ENCODE data around the gene TAF11L11. TPM values are rescaled to one million over a fixed set of nuclear protein-coding genes. Genes with fewer than 3 reads are reported as not detected.
"Not testable (repeated sequence)": the region's sequence is repeated elsewhere in the genome, so short reads cannot be mapped to it uniquely, and the experiment has no call there.

Gene TAF11L11
- total RNA-seq: not detected
- long read RNA-seq: 0 reads

DNA sequence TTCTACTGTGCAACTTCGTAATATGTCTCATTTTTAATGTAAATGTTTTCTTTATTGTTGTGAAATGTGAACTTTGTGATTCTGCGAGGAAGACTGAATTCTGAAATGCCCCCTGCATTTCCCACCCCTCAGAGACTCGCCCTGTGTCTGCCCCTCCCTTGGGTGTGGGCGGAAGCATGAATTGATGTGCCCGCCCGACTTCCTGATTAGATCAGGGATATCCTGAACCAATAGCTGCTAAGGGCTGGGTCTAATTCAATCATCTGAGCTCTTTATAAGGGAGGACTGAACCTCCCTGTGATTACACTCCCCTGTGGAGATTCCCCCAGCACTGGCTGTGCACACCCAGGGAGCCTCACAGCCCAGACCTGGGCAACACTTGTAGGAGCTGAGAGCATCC lies at the start of gene TAF11L11:
Gene TAF11L11, plus strand, starts transcription at position 304 of the 400 bp plus-strand sequence.
- not testable (repeated sequence) for ATAC-seq

DNA sequence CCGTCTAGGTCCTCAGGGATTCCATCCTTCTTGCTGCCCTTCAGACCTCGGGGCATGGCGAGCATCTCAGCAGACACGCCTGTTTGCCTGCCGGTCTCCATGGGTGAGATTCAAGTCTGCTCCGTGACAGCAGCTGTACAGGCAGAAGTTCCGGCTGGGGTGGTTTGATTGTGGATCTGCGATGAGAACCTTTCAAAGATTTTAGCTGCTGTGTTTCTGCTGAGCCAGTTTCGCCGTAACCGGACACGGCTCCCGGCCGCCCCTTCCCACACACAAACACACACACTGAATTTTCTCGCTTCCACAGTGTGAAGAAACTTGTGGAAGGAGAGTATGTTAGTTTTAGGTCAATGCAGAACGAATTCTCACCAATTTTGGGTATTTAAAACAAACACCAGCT lies 18.3 kb upstream of the TAF11L11 start, which contains the start of gene TAF11L7:
Gene TAF11L7, minus strand, starts transcription at position 101 of the 400 bp plus-strand sequence.
- DNase-seq (ENCODE audit: missing footprints); intact Hi-C loops (cut with DNase I); ATAC-seq: not testable (repeated sequence)

More for the DNA sequence above, at the start of gene TAF11L11:
- DNase-seq (ENCODE audit: missing footprints); intact Hi-C loops (cut with DNase I): not testable (repeated sequence)

DNA sequence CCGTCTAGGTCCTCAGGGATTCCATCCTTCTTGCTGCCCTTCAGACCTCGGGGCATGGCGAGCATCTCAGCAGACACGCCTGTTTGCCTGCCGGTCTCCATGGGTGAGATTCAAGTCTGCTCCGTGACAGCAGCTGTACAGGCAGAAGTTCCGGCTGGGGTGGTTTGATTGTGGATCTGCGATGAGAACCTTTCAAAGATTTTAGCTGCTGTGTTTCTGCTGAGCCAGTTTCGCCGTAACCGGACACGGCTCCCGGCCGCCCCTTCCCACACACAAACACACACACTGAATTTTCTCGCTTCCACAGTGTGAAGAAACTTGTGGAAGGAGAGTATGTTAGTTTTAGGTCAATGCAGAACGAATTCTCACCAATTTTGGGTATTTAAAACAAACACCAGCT lies 13.1 kb upstream of the TAF11L11 start, which contains the start of gene TAF11L8:
Gene TAF11L8, minus strand, starts transcription at position 101 of the 400 bp plus-strand sequence.
- intact Hi-C loops (cut with DNase I); DNase-seq (ENCODE audit: missing footprints); ATAC-seq: not testable (repeated sequence)

DNA sequence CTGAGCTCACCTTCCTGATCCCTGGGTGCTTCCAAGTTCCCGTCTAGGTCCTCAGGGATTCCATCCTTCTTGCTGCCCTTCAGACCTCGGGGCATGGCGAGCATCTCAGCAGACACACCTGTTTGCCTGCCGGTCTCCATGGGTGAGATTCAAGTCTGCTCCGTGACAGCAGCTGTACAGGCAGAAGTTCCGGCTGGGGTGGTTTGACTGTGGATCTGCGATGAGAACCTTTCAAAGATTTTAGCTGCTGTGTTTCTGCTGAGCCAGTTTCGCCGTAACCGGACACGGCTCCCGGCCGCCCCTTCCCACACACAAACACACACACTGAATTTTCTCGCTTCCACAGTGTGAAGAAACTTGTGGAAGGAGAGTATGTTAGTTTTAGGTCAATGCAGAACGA lies 9.7 kb upstream of the TAF11L11 start, which contains the start of gene TAF11L9:
Gene TAF11L9, minus strand, starts transcription at position 140 of the 400 bp plus-strand sequence.
- intact Hi-C loops (cut with DNase I); DNase-seq (ENCODE audit: missing footprints); ATAC-seq: not testable (repeated sequence)

DNA sequence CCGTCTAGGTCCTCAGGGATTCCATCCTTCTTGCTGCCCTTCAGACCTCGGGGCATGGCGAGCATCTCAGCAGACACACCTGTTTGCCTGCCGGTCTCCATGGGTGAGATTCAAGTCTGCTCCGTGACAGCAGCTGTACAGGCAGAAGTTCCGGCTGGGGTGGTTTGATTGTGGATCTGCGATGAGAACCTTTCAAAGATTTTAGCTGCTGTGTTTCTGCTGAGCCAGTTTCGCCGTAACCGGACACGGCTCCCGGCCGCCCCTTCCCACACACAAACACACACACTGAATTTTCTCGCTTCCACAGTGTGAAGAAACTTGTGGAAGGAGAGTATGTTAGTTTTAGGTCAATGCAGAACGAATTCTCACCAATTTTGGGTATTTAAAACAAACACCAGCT lies 6.3 kb upstream of the TAF11L11 start, which contains the start of gene TAF11L10:
Gene TAF11L10, minus strand, starts transcription at position 101 of the 400 bp plus-strand sequence.
- DNase-seq (ENCODE audit: missing footprints); ATAC-seq; intact Hi-C loops (cut with DNase I): not testable (repeated sequence)

DNA sequence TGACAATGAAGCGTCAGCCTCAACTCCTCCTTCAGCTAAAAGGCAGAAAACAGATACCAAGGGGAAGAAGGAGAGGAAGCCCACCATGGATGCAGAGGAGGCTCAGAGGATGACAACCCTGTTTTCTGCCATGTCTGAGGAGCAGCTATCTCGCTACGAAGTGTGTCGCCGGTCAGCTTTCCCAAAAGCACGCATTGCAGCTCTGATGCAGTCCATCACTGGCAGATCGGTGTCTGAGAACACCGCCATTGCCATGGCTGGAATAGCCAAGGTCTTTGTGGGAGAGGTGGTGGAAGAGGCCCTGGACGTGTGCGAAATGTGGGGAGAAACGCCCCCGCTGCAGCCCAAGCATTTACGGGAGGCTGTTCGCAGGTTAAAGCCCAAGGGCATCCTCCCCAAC lies 968 bp downstream of the TAF11L11 start:
- intact Hi-C loops (cut with DNase I): no loop called here
- ATAC-seq (no peak), DNase-seq (ENCODE audit: missing footprints) (no peak)

DNA sequence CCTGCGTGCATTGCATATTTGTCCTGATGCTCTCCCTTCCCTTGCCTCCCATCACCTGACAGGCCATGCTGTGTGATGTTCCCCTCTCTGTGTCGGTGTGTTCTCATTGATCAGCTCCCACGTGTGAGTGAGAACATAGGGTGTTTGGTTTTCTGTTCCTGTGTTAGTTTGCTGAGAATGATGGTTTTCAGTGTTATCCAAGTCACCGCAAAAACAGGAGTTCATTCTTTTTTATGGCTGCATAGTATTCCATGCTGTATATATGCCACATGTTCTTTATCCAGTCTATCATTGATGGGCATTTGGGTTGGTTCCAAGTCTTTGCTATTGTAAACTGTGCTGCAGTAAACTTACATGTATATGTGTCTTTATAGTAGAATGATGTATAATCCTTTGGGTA lies 3.5 kb downstream of the TAF11L11 start:
- DNase-seq (ENCODE audit: missing footprints); intact Hi-C loops (cut with DNase I); ATAC-seq: not testable (repeated sequence)

DNA sequence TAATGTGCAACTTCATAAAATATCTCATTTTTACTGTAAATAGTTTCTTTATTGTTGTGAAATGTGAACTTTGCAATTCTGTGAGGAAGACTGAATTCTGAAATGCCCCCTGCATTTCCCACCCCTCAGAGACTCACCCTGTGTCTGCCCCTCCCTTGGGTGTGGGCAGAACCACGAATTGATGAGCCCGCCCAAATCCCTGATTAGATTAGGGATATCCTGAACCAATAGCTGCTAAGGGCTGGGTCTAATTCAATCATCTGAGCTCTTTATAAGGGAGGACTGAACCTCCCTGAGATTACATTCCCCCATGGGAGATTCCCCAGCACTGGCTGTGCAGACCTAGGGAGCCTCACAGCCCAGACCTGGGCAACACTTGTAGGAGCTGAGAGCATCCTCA lies 6.1 kb downstream of the TAF11L11 start, which contains the start of gene TAF11L12:
Gene TAF11L12, plus strand, starts transcription at position 301 of the 400 bp plus-strand sequence.
- ATAC-seq; DNase-seq (ENCODE audit: missing footprints); intact Hi-C loops (cut with DNase I): not testable (repeated sequence)

DNA sequence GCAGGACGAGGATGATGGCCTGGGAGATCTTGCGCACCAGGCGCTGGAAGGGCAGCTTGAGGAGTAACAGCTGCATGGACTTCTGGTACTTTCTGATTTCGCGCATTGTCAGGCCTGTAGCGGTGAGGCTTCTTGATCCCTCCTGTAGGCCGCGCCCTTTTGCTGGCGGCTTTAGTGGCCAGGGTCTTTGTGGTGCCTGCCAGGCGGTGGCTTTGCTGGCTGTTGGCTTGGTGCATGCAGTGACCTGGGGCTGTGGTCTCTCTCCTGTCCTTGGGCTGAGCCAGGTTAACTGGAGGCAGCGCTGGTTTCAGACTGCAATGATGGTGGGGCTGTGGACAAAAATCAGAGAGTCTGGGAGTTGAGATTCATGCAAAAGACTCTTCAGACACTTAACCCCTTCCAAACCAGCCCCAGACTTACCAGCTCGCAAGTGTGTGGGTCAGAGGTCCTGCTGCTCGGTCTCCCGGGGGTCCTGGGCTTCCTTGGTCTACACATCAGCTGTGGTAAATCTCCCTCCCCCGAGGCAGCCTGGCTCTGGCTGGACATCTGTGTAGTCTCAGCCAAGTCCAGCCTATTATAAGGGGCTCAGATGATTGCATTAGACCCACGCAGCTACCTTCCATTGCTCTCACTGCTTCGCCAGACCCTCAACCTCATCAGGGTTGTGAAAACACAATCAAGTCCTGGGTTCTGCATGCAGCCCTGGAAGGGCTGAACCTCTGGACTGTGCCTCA lies 11.1 kb downstream of the TAF11L11 start:
- ATAC-seq (no peak), DNase-seq (ENCODE audit: missing footprints) (no peak)
- intact Hi-C loops (cut with DNase I): no loop called here

DNA sequence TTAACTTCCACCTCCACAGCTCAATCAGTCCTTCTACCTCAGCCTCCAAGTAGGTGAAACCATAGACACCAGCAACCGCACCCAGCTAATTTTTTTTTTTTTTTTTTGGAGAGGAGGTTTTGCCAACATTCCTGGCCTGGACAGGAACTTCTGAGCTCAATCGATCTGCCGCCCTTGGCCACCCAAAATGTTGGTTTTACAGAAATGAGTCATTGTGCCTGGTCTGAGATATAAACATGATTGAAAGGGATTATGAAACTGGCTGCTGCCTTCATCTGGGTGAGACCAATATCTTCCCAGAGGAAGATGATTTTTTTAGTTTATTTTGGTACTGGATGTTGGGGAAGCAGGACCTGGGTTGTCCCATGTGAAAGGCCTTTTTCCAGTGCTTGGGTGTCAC lies 15.4 kb downstream of the TAF11L11 start:
- intact Hi-C loops (cut with DNase I): no loop called here
- ATAC-seq (no peak), DNase-seq (ENCODE audit: missing footprints) (no peak)

DNA sequence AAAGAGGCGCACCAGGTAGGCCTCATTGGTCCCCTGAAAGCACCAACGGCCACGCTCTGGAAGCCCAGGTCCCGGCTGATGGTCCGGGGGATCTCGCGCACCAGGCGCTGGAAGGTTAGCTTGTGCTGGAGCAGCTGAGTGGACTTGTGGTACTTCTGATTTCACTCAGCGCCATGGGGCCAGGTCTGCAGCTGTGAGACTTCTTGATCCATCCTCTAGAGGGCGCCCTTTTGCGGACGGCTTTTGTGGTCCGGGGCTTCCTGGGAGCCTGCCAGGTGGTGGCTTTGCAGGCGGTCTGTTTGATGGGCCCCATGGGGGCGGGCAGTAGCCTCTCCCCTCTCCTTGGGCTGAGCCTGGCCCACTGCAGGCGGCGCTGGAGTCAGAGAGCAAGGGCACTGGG lies 16.6 kb downstream of the TAF11L11 start:
- intact Hi-C loops (cut with DNase I): no loop called here
- ATAC-seq (no peak), DNase-seq (ENCODE audit: missing footprints) (no peak)

DNA sequence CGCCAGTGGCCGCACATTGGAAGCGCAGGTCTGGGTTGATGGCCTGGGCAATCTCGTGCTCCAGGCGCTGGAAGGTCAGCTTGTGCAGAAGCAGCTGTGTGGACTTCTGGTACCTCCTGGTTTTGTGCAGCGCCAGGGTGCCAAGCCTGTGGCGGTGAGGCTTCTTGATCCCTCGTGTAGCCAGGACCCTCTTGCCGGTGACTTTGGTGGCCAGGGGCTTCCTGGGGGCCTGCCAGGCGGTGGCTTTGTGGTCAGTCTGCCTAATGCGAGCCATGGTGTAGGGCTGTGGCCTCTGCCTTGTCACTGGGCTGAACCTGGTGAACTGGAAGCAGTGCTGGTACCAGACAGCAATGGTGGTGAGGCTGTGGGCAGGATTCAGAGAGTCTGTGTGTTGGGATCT lies 21.7 kb downstream of the TAF11L11 start:
- DNase-seq (ENCODE audit: missing footprints) (no peak), ATAC-seq (no peak)
- intact Hi-C loops (cut with DNase I): no loop called here

DNA sequence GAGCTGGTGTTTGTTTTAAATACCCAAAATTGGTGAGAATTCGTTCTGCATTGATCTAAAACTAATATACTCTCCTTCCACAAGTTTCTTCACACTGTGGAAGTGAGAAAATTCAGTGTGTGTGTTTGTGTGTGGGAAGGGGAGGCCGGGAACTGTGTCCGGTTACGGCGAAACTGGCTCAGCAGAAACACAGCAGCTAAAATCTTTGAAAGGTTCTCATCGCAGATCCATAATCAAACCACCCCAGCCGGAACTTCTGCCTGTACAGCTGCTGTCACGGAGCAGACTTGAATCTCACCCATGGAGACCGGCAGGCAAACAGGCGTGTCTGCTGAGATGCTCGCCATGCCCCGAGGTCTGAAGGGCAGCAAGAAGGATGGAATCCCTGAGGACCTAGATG lies 27.8 kb downstream of the TAF11L11 start, which contains the start of gene TAF11L13:
Gene TAF11L13, plus strand, starts transcription at position 301 of the 400 bp plus-strand sequence.
- DNase-seq (ENCODE audit: missing footprints); intact Hi-C loops (cut with DNase I); ATAC-seq: not testable (repeated sequence)

DNA sequence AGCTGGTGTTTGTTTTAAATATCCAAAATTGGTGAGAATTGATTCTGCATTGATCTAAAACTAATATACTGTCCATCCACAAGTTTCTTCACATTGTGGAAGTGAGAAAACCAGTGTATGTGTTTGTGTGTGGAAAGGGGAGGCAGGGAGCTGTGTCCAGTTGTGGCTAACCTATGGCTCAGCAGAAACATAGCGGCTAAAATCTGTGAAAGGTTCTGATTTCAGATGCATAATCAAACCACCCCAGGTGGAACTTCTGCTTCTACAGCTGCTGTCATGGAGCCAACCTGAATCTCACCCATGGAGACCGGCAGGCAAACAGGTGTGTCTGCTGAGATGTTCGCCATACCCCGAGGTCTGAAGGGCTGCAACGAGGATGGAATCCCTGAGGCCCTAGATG lies 30.2 kb downstream of the TAF11L11 start, which contains the start of gene TAF11L14:
Gene TAF11L14, plus strand, starts transcription at position 301 of the 400 bp plus-strand sequence.
- DNase-seq (ENCODE audit: missing footprints) (no peak), ATAC-seq (no peak)
- intact Hi-C loops (cut with DNase I): no loop called here

DNA sequence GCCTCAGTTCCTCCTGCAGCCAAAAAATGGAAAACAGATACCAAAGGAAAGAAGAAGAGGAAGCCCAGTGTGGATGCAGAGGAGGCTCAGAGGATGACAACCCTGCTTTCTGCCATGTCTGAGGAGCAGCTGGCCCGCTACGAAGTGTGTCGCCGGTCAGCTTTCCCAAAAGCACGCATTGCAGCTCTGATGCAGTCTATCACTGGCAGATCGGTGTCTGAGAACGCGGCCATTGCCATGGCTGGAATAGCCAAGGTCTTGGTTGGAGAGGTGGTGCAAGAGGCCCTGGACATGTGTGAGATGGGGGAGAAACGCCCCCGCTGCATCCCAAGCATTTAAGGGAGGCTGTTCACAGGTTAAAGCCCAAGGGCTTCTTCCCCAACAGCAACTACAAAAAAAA lies 45.2 kb downstream of the TAF11L11 start:
- ATAC-seq; intact Hi-C loops (cut with DNase I): not testable (repeated sequence)

DNA sequence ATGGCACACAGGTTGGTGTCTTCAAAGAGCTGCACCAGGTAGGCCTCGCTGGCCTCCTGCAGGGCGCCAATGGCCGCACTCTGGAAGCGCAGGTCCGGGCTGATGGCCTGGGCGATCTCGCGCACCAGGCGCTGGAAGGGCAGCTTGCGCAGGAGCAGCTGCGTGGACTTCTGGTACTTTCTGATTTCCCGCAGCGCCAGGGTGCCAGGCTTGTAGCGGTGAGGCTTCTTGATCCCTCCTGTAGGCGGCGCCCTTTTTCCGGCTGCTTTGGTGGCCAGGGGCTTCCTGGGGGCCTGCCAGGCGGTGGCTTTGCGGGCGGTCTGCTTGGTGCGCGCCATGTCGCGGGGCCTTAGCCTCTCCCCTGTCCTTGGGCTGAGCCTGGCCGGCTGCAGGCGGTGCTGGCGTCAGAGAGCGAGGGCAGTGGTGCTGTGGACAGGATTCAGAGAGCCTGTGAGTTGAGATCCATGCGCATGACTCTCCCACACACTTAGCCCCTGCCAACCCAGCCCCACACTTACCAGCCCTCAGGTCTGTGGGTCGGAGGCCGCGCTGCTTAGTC lies 51.3 kb downstream of the TAF11L11 start:
- ATAC-seq; DNase-seq (ENCODE audit: missing footprints); intact Hi-C loops (cut with DNase I): not testable (repeated sequence)

More for the DNA sequence above, 45.2 kb downstream of the TAF11L11 start:
- DNase-seq (ENCODE audit: missing footprints): not testable (repeated sequence)
